GM23248 (cell line): ENCODE results near the gene SLC9A6. TPM values are rescaled to one million over a fixed set of nuclear protein-coding genes. Genes with fewer than 3 reads are reported as not detected.

Experiments
- DNase-seq: peaks from one replicate; pipeline ENCODE4 v3.0.0-alpha.2; 2015
- H2AFZ ChIP-seq: fragments of 200-600 bp; sonication (generic); 2 replicates; pipeline ENCODE4 v1.6.1; 2016; ENCODE audit warnings: antibody characterized with exemption
- H3F3A ChIP-seq: fragments of 200-600 bp; sonication (generic); 2 replicates; pipeline ENCODE4 v1.6.1; 2016; ENCODE audit warnings: mild to moderate bottlenecking, antibody characterized with exemption, mixed run types; ENCODE audit not compliant: insufficient read depth
- H3K27ac ChIP-seq: fragments of 200-600 bp; sonication (generic); 2 replicates; pipeline ENCODE4 v1.5.1; 2016; ENCODE audit warnings: mild to moderate bottlenecking
- H3K27me3 ChIP-seq: fragments of 200-600 bp; sonication (generic); replicated peaks from 2 replicates; pipeline ENCODE4 v1.6.1; 2016; ENCODE audit warnings: mild to moderate bottlenecking; ENCODE audit not compliant: insufficient read depth
- H3K36me3 ChIP-seq: fragments of 200-600 bp; sonication (generic); 2 replicates; pipeline ENCODE4 v1.6.1; 2016; ENCODE audit warnings: low read depth, mild to moderate bottlenecking
- H3K4me1 ChIP-seq: fragments of 200-600 bp; sonication (generic); 2 replicates; pipeline ENCODE4 v1.6.1; 2016; ENCODE audit warnings: mild to moderate bottlenecking; ENCODE audit not compliant: insufficient read depth
- H3K4me2 ChIP-seq: fragments of 200-600 bp; sonication (generic); one replicate; pipeline ENCODE4 v1.6.1; 2016; ENCODE audit warnings: mild to moderate bottlenecking; ENCODE audit not compliant: unreplicated experiment
- H3K4me3 ChIP-seq: fragments of 200-600 bp; sonication (generic); 2 replicates; pipeline ENCODE4 v1.5.1; 2016; ENCODE audit warnings: mild to moderate bottlenecking
- H3K79me2 ChIP-seq: fragments of 200-600 bp; sonication (generic); 2 replicates; pipeline ENCODE4 v1.6.1; 2016; ENCODE audit warnings: mild to moderate bottlenecking; ENCODE audit not compliant: insufficient read depth
- H3K9ac ChIP-seq: fragments of 200-600 bp; sonication (generic); 2 replicates; pipeline ENCODE4 v1.6.1; 2016; ENCODE audit warnings: mild to moderate bottlenecking
- H3K9me2 ChIP-seq: fragments of 200-600 bp; sonication (generic); 2 replicates; pipeline ENCODE4 v1.6.1; 2016; ENCODE audit warnings: mixed run types, mild to moderate bottlenecking, moderate library complexity; ENCODE audit not compliant: insufficient read depth
- H3K9me3 ChIP-seq: fragments of 200-600 bp; sonication (generic); one replicate; pipeline ENCODE4 v1.6.1; 2017; ENCODE audit warnings: low read depth
- H4K20me1 ChIP-seq: fragments of 200-600 bp; sonication (generic); 2 replicates; pipeline ENCODE4 v1.6.0; 2016; ENCODE audit not compliant: insufficient read depth
- EZH2 ChIP-seq: fragments of 200-600 bp; sonication (generic); IDR thresholded peaks from 2 replicates; pipeline ENCODE4 v1.6.1; 2018; ENCODE audit warnings: antibody characterized with exemption, mild to moderate bottlenecking; ENCODE audit not compliant: insufficient read depth, poor library complexity, severe bottlenecking
- EZH2phosphoT487 ChIP-seq: fragments of 200-600 bp; sonication (generic); IDR thresholded peaks from 2 replicates; pipeline ENCODE4 v1.6.1; 2018; ENCODE audit warnings: antibody characterized with exemption, moderate library complexity, mild to moderate bottlenecking, low read depth; ENCODE audit not compliant: insufficient read depth
- WGBS, 2 experiments: methylation state at CpG; one replicate each; pipeline ENCODE4 v1.1.6; 2015 to 2017; ENCODE audit warnings: low lambda C conversion rate in 2 of 2, low coverage in 1 of 2; ENCODE audit errors: missing lambda C conversion rate in 2 of 2; 5-methylcytosine and 5-hydroxymethylcytosine counted together
- in situ Hi-C: fragments of 300-500 bp; cut with MboI; formaldehyde crosslinking; loops from 2 replicates; pipeline ENCODE4 v1.15.0; 2020
- polyA plus RNA-seq: library from polyadenylated mRNA; unstranded; fragments of >200 nt; fragmentation: Nextera tagmentation; extraction: Ambion mirVana; gene quantifications from 2 replicates; pipeline ENCODE4 v1.2.1, GENCODE V29; 2016
- total RNA-seq: library from RNA; depleted of rRNA; stranded (reverse); fragments of >200 nt; shearing (Covaris generic); gene quantifications from 2 replicates; pipeline ENCODE4 v1.2.3, GENCODE V29; 2014

The SLC9A6 gene
- total and polyA plus RNA-seq, 2 experiments from 2014 or later, result 11.4 to 27.0 TPM

GRCh38 chrX:136061696-136062095 lies 76.5 kb downstream of the SLC9A6 start:
- Histone ChIP-seq H3F3A (peaks cover 9% of the 10 kb centered on the region), H3K9me3 (no peaks in the 10 kb centered on the region), H3K36me3 (no peaks in the 10 kb centered on the region), H3K27ac (no peak overlapping the region), H3K79me2 (no peaks in the 10 kb centered on the region), H3K4me1 (peaks cover 18% of the 10 kb centered on the region), H3K4me3 (no peak overlapping the region), H3K9me2 (no peaks in the 10 kb centered on the region), H3K27me3 (no peaks in the 10 kb centered on the region), H3K9ac (no peak overlapping the region), H2AFZ (no peak overlapping the region), H4K20me1 (no peaks in the 10 kb centered on the region), H3K4me2 (no peak overlapping the region)
- WGBS, 2 experiments, result 92 to 95% methylated on average over 3 to 5 of the region's 5 CpGs
- no peak for TF ChIP-seq EZH2
- no peak for TF ChIP-seq EZH2phosphoT487
- no peak for DNase-seq
- in situ Hi-C loops, result no loop called here

GRCh38 chrX:136063340-136064079 lies 78.3 kb downstream of the SLC9A6 start:
- Histone ChIP-seq H3K79me2 (no peaks in the 10 kb centered on the region), H3K9ac (no peak overlapping the region), H3K27ac (no peak overlapping the region), H3K9me2 (no peaks in the 10 kb centered on the region), H3K4me3 (no peak overlapping the region), H3K4me2 (no peak overlapping the region), H3K36me3 (no peaks in the 10 kb centered on the region), H4K20me1 (no peaks in the 10 kb centered on the region), H3F3A (peaks cover 7% of the 10 kb centered on the region; the same call in 1 of the 2 replicates), H2AFZ (no peak overlapping the region), H3K4me1 (peaks cover 18% of the 10 kb centered on the region), H3K27me3 (no peaks in the 10 kb centered on the region), H3K9me3 (no peaks in the 10 kb centered on the region)
- 63% methylated on average over 7 of the region's 7 CpGs for WGBS, 2 experiments
- DNase-seq, result peak; percentile 42
- TF ChIP-seq EZH2phosphoT487 (no peak), EZH2 (no peak)
- in situ Hi-C loops, result no loop called here

- Histone ChIP-seq H4K20me1 (no peaks in the 10 kb centered on the region), H3K27ac (no peak overlapping the region), H3K9ac (no peak overlapping the region), H3F3A (peaks cover 7% of the 10 kb centered on the region; the same call in 1 of the 2 replicates), H3K27me3 (no peaks in the 10 kb centered on the region), H2AFZ (no peak overlapping the region), H3K4me3 (no peak overlapping the region), H3K36me3 (no peaks in the 10 kb centered on the region), H3K4me1 (peaks cover 18% of the 10 kb centered on the region), H3K79me2 (no peaks in the 10 kb centered on the region), H3K9me2 (no peaks in the 10 kb centered on the region), H3K4me2 (peak overlapping the region; percentile 53), H3K9me3 (no peaks in the 10 kb centered on the region)
- WGBS, 2 experiments, result 89 to 92% methylated on average over 3 of the region's 3 CpGs
- in situ Hi-C loops, result no loop called here
- DNase-seq, result no peak
- no peak for TF ChIP-seq EZH2
- TF ChIP-seq EZH2phosphoT487, result no peak
Observed at GRCh38 chrX:136064661-136065043, 79.4 kb downstream of the SLC9A6 start.

GRCh38 chrX:136065044-136065671 lies 79.9 kb downstream of the SLC9A6 start:
- no peak overlapping the region for H3K9ac ChIP-seq
- in situ Hi-C loops, result no loop called here

More at GRCh38 chrX:136065044-136065671, 79.9 kb downstream of the SLC9A6 start:
- Histone ChIP-seq H3K27me3 (no peaks in the 10 kb centered on the region), H2AFZ (no peak overlapping the region), H3K4me2 (peak overlapping the region; percentile 53), H3K4me3 (no peak overlapping the region), H3F3A (peaks cover 7% of the 10 kb centered on the region; the same call in 1 of the 2 replicates), H3K79me2 (no peaks in the 10 kb centered on the region), H3K9me3 (no peaks in the 10 kb centered on the region), H4K20me1 (no peaks in the 10 kb centered on the region), H3K27ac (no peak overlapping the region), H3K36me3 (no peaks in the 10 kb centered on the region), H3K4me1 (peaks cover 18% of the 10 kb centered on the region), H3K9me2 (no peaks in the 10 kb centered on the region)
- 7 to 13% methylated on average over 6 to 7 of the region's 7 CpGs for WGBS, 2 experiments
- peak; percentile 48 for DNase-seq
- no peak for TF ChIP-seq EZH2phosphoT487
- TF ChIP-seq EZH2, result no peak
